Pons (tissue), 1 donor: ENCODE data around the gene ZKSCAN1.
A peak's percentile ranks its signal among the peaks of the same experiment; 100 is the strongest.
"Not testable (repeated sequence)": the region's sequence is repeated elsewhere in the genome, so short reads cannot be mapped to it uniquely, and the experiment has no call there.

ENCODE experiments used
- DNase-seq: peaks from one replicate; pipeline ENCODE4 v3.0.0-alpha.2; 2016; ENCODE audit warnings: low spot score

ZKSCAN1 gene

GRCh38 chr7:100015232-100016214 is at the start of gene ZKSCAN1:
TSS of gene ZKSCAN1 (plus strand) at chr7:100015596. CDS start at chr7:100023507, 7,911 bp downstream.
- peak; percentile 96 for DNase-seq

- DNase-seq = no peak
Observed at GRCh38 chr7:99969298-99969697, 46.1 kb upstream of the ZKSCAN1 start.

- DNase-seq = not testable (repeated sequence)
Observed at GRCh38 chr7:99969813-99970212, 45.6 kb upstream of the ZKSCAN1 start.

- DNase-seq = no peak
Observed at GRCh38 chr7:99971242-99971641, 44.2 kb upstream of the ZKSCAN1 start.

GRCh38 chr7:99973817-99974216 is 41.6 kb upstream of the ZKSCAN1 start:
- not testable (repeated sequence) for DNase-seq

GRCh38 chr7:99974681-99975080 is 40.7 kb upstream of the ZKSCAN1 start:
- no peak for DNase-seq

GRCh38 chr7:99975782-99976521 is 39.4 kb upstream of the ZKSCAN1 start, which contains the start of gene AZGP1:
TSS of gene AZGP1 (minus strand) at chr7:99976031. CDS start at chr7:99976020, 11 bp downstream.
- DNase-seq = peak; percentile 30

GRCh38 chr7:99976626-99977025 is 38.8 kb upstream of the ZKSCAN1 start:
- no peak for DNase-seq

GRCh38 chr7:99979814-99980225 is 35.6 kb upstream of the ZKSCAN1 start:
- DNase-seq = peak; percentile 23

GRCh38 chr7:99980448-99980872 is 34.9 kb upstream of the ZKSCAN1 start:
- not testable (repeated sequence) for DNase-seq

- DNase-seq = not testable (repeated sequence)
Observed at GRCh38 chr7:99981066-99981465, 34.3 kb upstream of the ZKSCAN1 start.

GRCh38 chr7:99984593-99984992 is 30.8 kb upstream of the ZKSCAN1 start:
- DNase-seq = no peak

GRCh38 chr7:99987306-99987705 is 28.1 kb upstream of the ZKSCAN1 start:
- DNase-seq = not testable (repeated sequence)

- no peak for DNase-seq
Observed at GRCh38 chr7:99987846-99988245, 27.6 kb upstream of the ZKSCAN1 start.

- no peak for DNase-seq
Observed at GRCh38 chr7:99990460-99990852, 24.9 kb upstream of the ZKSCAN1 start.

GRCh38 chr7:99991543-99991942 is 23.9 kb upstream of the ZKSCAN1 start:
- DNase-seq = not testable (repeated sequence)

- no peak for DNase-seq
Observed at GRCh38 chr7:99992330-99993038, 22.9 kb upstream of the ZKSCAN1 start.

- DNase-seq = no peak
Observed at GRCh38 chr7:99994819-99995218, 20.6 kb upstream of the ZKSCAN1 start.

GRCh38 chr7:99996755-99997544 is 18.4 kb upstream of the ZKSCAN1 start:
- DNase-seq = no peak

GRCh38 chr7:99997545-99998137 is 17.8 kb upstream of the ZKSCAN1 start:
- peak; percentile 29 for DNase-seq

GRCh38 chr7:100000239-100000638 is 15.2 kb upstream of the ZKSCAN1 start:
- no peak for DNase-seq
